Chondrocyte (in vitro differentiated cells): Measurements from ENCODE around the gene RNF14. TPM values are rescaled to one million over a fixed set of nuclear protein-coding genes. Genes with fewer than 3 reads are reported as not detected.

Source experiments
- DNase-seq: peaks from one replicate; pipeline ENCODE4 v3.0.0; 2021; ENCODE audit warnings: mixed read lengths, low spot score
- H3K27ac Mint-ChIP-seq: one replicate; pipeline ENCODE4 v1.8.0; 2021; ENCODE audit warnings: mild to moderate bottlenecking, moderate library complexity, mixed read lengths; ENCODE audit not compliant: unreplicated experiment
- H3K27me3 Mint-ChIP-seq: 2 replicates; pipeline ENCODE4 v1.8.0; 2021; ENCODE audit warnings: low read depth, mixed read lengths
- H3K36me3 Mint-ChIP-seq: 2 replicates; pipeline ENCODE4 v1.8.0; 2021; ENCODE audit warnings: low read depth, mixed read lengths
- H3K4me1 Mint-ChIP-seq: 2 replicates; pipeline ENCODE4 v1.8.0; 2021; ENCODE audit warnings: low read depth, mild to moderate bottlenecking, mixed read lengths
- H3K4me3 Mint-ChIP-seq: one replicate; pipeline ENCODE4 v1.8.0; 2021; ENCODE audit warnings: mild to moderate bottlenecking, moderate library complexity, mixed read lengths; ENCODE audit not compliant: unreplicated experiment
- H3K9me3 Mint-ChIP-seq: 2 replicates; pipeline ENCODE4 v1.8.0; 2021; ENCODE audit warnings: low read depth, mixed read lengths
- CTCF ChIP-seq: fragments of 200-600 bp; sonication (generic); IDR thresholded peaks from 2 replicates; pipeline ENCODE4 v1.5.0; 2021; ENCODE audit warnings: antibody characterized with exemption, mild to moderate bottlenecking, moderate library complexity
- total RNA-seq: library from RNA; stranded (reverse); gene quantifications from 3 replicates; pipeline ENCODE4 v1.2.1, GENCODE V29; 2021

Gene RNF14
- total RNA-seq, 1 donor from 2014 or later = 83.6 TPM

DNA sequence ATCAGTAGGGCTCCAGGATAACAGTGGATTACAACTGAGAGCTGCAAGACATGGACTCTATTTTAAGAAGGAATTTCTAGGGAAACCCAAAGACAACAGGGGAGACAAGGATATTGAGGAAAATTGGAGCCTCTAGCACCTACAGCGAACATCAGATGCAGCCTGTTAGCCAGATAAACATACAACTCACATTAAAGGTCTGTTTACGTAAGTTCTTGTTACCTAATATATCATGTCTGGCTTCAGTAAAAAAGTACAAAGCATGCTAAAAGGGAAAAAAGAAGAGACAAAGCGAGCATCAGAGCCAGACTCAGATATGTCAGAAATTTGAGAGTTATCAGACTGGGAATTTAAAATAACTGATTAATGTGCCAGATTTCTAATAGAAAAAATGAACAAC lies 26.8 kb downstream of the RNF14 start:
- Mint-ChIP-seq H3K36me3 (peaks cover 26% of the 10 kb centered on the region), H3K4me1 (peaks cover 6% of the 10 kb centered on the region), H3K4me3 (no peak overlapping the region), H3K27me3 (no peaks in the 10 kb centered on the region), H3K9me3 (no peaks in the 10 kb centered on the region), H3K27ac (no peak overlapping the region)
- TF ChIP-seq CTCF = no peak
- no peak for DNase-seq

DNA sequence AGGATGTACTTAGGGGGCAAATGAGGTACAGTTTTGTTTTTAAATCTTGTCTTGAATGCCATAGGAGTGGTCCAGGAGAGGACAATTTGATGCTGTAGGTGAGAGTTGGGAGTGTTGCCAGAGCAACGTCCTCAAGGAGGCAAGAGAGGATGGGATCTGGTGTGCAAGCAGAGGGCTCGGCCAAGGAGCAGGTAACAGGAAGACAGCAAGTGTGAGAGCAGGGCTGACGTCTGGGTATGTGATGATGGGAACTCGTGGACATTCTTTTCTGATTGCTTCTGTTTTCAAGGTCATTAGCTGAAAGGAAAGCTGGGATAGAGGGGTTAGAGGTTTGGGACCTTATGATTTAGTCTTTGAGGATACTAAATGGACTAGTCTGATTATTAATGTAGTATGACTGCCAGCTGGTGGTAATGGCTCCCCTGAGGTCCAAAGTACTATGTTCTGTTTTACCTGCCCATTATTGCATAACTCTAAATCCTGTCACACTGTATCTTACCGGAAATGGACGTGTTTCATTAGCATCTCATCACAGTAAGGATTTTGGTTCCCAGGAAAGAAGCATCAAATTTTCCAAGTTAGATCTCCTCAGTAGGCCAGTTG lies 28.6 kb downstream of the RNF14 start:
- Mint-ChIP-seq H3K36me3 (peaks cover 29% of the 10 kb centered on the region), H3K27ac (peak overlapping the region; percentile 45), H3K4me1 (peaks cover under 1% of the 10 kb centered on the region), H3K27me3 (no peaks in the 10 kb centered on the region), H3K4me3 (no peak overlapping the region), H3K9me3 (no peaks in the 10 kb centered on the region)
- TF ChIP-seq CTCF = no peak
- no peak for DNase-seq

DNA sequence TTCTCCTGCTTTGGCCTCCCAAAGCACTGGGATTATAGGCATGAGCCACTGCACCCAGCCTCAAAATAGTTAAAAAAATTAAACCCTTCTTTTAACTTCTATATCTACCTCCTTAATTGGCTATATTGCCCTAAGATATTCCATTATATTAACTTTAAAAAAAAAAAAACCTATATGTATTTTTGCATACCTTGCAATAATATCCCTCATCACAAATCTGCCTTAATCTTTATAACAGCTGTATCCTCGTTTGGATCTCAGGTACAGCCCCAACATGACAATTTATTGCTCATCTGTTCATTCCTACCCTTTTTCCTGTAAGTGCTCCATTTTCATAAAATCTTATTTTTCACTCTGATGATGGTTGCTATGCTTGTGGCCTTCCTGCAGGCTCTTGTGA lies 31.3 kb downstream of the RNF14 start:
- TF ChIP-seq CTCF = no peak
- H3K4me1 Mint-ChIP-seq = peaks cover 4% of the 10 kb centered on the region
- no peaks in the 10 kb centered on the region for H3K9me3 Mint-ChIP-seq
- no peak overlapping the region for H3K27ac Mint-ChIP-seq
- H3K4me3 Mint-ChIP-seq = no peak overlapping the region
- H3K36me3 Mint-ChIP-seq = peaks cover 14% of the 10 kb centered on the region
- DNase-seq = no peak
- no peaks in the 10 kb centered on the region for H3K27me3 Mint-ChIP-seq

DNA sequence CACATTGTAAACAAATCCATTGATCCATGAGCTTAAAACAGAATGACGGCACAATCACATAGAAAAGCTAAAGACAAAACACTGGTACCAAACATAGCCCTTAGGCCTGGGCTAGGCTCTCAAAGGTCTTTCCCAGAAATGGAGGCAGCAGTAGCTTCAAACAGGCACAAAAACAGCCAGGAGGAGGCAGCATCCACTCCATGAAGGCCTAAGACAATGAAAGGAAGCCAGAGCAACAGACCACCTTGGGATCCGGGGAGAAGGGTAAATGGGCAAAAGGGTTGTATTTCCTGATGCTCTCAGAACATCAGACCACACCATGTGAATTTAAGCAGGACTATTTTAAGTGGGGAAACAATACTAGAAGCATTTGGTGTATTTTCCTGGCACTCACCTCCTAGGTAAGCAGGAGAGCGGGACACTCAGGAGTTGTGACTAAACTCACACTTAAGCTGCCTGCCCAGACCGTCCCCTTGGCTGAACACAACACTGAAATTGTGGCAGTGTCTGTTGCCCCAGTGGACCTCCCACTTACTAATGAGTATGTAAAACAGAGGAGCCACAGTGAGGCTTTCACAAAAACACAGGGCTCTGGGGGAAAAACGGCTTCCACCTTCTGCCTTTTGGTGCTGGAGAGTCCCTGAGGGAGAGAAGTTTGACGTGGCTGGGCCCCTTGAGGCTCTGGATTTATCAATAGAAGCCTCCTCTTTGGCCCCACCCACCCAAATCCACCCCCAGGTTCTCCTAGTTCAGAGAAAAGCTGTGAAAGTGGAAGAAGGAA lies 32.0 kb downstream of the RNF14 start:
- H3K27ac Mint-ChIP-seq = peak overlapping the region; percentile 34
- H3K36me3 Mint-ChIP-seq = peaks cover 15% of the 10 kb centered on the region
- no peak for DNase-seq
- no peaks in the 10 kb centered on the region for H3K9me3 Mint-ChIP-seq
- TF ChIP-seq CTCF = peak; percentile 67
- H3K4me1 Mint-ChIP-seq = peaks cover 4% of the 10 kb centered on the region
- H3K27me3 Mint-ChIP-seq = no peaks in the 10 kb centered on the region
- no peak overlapping the region for H3K4me3 Mint-ChIP-seq

DNA sequence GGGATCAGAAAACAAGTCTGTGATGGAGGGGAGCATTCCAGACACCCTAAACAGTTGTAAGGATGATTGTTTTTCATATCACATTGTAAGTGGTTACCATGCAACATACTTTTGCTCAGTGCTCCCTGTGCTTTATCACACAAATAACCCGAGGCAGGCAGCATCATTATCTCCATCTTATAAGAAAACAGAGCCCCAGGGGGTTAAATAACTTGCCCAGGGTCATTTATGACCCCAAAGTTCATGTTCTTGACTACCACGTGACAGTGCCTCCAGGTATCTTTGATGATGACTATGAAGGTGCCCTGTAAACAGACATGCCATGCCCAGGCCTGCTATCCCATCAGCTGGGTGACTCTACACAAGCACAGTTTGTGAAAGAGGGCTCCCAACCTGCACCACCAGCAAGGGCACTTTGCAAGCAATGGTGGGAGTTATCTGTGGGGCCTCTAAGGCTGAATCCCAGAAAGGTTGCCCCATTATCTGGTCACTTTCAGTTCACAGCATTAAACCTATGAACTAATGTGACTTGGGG lies 34.4 kb downstream of the RNF14 start:
- peaks cover 13% of the 10 kb centered on the region for H3K36me3 Mint-ChIP-seq
- no peaks in the 10 kb centered on the region for H3K27me3 Mint-ChIP-seq
- no peak for TF ChIP-seq CTCF

More for the DNA sequence above, 34.4 kb downstream of the RNF14 start:
- no peak overlapping the region for H3K27ac Mint-ChIP-seq
- H3K4me1 Mint-ChIP-seq = peaks cover 4% of the 10 kb centered on the region
- H3K9me3 Mint-ChIP-seq = no peaks in the 10 kb centered on the region
- DNase-seq = no peak
- H3K4me3 Mint-ChIP-seq = no peak overlapping the region
